GM21360 (cell line): ENCODE results near the gene ARHGEF40.
"Not testable (repeated sequence)": the region's sequence is repeated elsewhere in the genome, so short reads cannot be mapped to it uniquely, and the experiment has no call there.

Experiments used
- ATAC-seq: cut with Tn5 transposase; IDR thresholded peaks from one replicate; pipeline ENCODE4 v1.9.1; 2021; ENCODE audit warnings: mild to moderate bottlenecking, moderate library complexity; ENCODE audit not compliant: unreplicated experiment

ARHGEF40 gene

DNA sequence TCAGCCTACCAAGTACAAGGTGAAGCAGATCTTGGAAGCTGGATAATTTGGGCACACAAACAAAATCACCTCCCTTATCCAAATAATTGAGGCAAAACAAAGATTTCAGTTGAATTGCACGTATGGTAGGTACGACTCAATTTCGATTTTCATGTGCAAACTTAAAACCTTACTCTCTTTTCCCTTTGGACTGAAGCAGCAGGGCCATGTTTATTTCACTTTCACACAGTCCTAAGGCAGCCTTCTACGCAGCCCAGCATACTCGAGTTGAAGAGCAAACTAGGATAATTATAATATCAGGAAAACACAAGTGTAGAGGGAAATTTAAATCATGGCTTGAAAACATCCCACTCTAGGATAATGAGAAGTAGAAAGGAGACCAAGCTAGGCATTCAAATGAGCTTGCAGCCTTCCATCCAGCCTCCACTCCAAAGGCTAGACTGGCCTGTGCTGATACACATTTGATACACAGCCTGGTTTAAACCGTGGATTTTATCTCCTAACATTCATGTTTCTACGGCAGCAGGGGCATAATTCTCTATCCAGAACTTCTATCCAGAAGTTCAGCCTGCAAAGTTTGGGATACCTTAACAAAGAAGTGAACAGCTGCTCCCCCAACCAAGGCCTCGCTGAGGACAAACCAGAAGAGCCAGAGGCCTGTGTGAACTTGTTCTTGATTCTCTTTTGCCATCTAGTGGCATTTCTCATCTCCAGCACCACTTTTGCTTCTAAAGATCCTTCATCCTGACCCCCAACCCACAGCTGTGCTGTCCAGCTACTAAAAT, 30.3 kb upstream of the ARHGEF40 start:
- ATAC-seq = no peak

- ATAC-seq = no peak
Measured at GRCh38 chr14:21040370-21040925, 29.7 kb upstream of the ARHGEF40 start.

DNA sequence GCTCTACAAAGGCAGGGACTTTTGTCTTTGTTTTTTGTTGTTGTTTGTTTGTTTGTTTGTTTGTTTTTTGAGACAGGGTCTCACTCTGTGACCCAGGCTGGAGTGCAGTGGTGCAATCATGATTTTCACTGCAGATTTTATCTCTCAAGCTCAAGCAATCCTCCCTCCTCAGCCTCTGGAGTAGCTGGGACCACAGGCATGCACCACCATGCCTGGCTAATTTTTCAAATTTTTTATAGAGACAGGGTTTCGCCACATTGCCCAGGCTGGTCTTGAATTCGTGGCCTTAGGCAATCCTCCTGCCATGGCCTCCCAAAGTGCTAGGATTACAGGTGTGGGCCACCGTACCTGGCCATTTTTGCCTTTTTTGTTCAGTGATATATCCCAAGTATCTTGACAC, 29.2 kb upstream of the ARHGEF40 start:
- ATAC-seq = not testable (repeated sequence)

DNA sequence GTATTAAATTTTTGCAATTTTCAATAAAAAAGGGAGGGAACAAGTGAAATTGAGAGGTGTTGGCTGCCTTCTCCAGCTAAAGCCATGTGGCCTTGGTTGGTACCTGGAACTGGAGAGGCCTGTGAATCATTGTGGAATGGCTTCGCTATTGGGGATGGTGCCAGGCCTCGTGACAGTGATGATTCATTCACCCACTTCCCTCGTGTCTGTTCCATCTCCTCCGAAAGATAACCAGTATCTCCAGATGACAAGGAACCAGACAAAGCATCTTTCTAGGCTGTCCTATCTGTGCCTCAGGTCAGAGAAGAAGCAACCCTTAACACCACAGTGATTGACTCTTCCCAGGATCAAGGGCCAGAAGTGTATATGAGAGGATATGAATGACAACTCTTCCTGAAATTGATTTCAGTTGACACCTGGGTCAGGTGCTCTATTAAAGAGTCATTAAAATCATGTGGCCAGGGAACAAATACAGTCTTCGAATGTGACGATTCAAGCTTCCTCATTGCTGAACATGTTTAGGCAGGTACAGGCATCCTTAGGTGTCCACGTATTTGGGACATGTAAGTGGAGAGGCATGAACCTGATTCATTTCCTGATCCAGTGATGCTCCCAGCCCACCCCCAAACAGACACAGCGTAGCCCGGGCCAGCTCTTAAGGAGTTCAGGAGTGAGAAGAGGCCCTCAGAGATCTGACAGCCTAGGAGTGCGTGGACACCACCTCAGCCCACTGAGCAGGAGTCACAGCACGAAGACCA, 28.2 kb upstream of the ARHGEF40 start, which contains the start of gene RNASE7:
Gene RNASE7, plus strand, starts transcription at position 687 of the 758 bp plus-strand sequence. CDS start 631 bp downstream, outside the sequence.
- ATAC-seq = no peak

DNA sequence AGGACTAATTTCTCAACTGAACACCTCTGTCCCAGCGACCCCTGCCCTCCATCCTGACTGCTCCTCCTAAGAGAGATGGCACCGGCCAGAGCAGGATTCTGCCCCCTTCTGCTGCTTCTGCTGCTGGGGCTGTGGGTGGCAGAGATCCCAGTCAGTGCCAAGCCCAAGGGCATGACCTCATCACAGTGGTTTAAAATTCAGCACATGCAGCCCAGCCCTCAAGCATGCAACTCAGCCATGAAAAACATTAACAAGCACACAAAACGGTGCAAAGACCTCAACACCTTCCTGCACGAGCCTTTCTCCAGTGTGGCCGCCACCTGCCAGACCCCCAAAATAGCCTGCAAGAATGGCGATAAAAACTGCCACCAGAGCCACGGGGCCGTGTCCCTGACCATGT, 27.2 kb upstream of the ARHGEF40 start:
- ATAC-seq = no peak

GRCh38 chr14:21043387-21043973, 26.6 kb upstream of the ARHGEF40 start:
- no peak for ATAC-seq

DNA sequence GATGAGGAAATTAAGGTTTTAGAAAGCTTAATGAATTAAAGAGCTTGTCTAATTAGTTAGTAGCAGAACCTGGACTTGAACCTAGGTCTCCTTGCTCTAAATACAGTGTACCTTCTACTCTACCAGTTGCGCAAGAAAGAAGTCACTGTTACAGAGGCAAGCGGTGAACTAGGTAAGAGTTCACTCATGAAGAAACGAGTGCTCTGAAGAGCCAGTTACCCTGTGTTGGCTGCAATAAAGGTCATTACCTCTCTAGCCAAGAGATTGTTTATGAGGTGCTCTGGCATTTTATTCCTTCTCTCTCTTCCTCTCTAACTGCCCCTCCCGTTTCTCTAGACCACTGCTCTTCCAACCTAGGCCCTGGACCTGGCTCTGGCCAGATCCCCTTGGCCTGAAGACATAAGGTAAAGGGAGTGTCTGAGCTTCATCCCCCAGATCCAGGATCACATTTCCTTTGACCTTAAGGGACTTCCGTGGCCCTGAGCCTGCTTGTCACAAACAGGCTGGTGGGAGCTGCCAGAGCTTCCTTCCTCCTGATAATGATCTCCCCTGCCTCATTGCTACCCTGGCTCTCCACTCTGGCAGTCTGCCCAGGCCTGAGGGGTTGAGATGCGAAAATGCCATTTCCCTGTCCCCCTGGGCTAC, 26.0 kb upstream of the ARHGEF40 start:
- ATAC-seq = no peak

DNA sequence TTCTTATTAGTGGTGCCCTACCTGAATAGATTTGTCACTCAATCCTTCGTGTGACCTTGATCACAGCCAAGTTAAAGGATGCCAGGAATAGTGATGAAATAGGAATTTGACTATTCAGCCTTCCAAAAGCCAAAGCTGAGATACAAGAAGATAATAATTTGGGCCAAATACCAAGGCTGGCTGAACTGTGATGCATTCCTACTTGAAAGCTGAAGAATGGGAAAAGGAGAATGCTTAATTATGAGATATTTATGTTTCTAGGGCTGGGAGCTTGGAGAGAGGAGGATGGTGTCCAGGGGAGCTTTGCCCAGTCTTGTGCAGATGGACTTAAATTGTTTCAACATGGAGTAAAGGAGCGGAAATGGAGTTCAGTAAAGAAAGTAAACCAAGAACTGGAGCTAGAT, 22.7 kb upstream of the ARHGEF40 start:
- ATAC-seq = no peak

DNA sequence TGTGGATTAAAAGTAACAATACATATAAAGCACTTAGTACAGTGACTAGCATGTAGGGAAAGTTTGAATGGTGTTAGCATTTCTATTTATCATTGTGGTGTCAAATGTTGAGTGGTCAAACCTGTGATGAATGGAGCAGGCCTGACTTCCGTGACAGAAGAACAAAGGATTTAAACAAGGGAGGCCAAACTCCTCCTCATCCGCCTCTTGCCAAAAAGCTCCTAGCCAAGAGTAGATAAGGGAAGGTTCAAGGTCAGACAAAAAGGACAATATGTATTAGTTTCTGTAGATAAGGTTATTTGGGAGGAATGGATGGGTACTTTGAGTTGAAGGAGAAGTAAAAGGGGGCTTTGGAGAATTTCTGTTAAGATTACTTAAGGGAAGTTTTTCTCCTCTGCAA, 21.5 kb upstream of the ARHGEF40 start:
- no peak for ATAC-seq

GRCh38 chr14:21049271-21049673, 20.8 kb upstream of the ARHGEF40 start:
- no peak for ATAC-seq

- ATAC-seq = no peak
Measured at GRCh38 chr14:21050597-21050996, 19.5 kb upstream of the ARHGEF40 start.

- ATAC-seq = no peak
Measured at GRCh38 chr14:21053184-21054122, 16.7 kb upstream of the ARHGEF40 start.

- no peak for ATAC-seq
Measured at GRCh38 chr14:21054123-21054767, 15.9 kb upstream of the ARHGEF40 start.

DNA sequence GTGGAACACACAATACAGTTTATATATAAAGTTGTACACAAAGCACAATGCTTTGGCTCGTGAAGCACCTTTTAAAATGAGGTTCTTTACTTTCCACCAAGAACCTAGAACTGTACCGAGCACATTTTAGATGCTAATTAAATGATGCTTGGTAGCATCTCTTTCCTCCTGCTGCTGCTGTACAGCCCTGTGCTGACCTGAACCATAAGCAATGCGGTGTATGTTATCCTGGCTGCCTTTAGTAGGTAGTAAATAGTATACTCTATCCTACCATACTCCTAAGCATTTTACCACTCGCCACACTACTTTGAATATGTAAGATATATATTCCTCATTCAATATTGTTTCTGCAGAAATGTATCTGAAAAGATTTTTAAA, 15.3 kb upstream of the ARHGEF40 start:
- ATAC-seq = no peak

GRCh38 chr14:21055432-21056117, 14.5 kb upstream of the ARHGEF40 start:
- no peak for ATAC-seq

DNA sequence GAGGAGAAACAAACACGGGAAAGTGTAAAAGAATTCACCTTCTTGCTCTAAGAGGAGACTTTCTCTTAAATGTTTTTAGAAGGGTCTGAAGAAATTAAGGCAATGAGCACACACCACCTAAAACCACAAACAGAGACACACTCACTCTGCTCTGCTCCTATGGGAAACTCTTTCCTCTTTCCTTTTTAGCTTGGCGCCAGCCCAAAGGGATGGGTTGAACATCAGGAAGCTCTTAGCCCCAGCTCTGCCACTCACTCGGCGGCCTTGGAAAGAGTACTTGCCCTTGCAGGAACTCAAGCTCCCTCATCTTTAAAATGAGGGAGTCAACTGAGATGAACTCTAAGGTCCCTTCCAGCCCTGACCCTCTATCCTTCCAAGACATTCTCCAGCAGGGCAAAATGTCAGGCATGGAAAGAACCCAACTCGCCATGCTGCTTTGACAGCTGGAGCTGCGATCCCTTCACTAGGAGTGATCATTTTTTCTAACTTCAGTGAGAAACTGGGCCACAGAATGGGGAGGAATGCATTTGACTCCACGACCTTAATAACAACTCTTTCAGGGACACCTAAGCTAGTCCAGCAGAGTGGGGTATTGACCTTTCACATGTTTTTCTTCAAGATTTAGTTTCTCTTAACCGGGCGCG, 13.5 kb upstream of the ARHGEF40 start:
- ATAC-seq = no peak

DNA sequence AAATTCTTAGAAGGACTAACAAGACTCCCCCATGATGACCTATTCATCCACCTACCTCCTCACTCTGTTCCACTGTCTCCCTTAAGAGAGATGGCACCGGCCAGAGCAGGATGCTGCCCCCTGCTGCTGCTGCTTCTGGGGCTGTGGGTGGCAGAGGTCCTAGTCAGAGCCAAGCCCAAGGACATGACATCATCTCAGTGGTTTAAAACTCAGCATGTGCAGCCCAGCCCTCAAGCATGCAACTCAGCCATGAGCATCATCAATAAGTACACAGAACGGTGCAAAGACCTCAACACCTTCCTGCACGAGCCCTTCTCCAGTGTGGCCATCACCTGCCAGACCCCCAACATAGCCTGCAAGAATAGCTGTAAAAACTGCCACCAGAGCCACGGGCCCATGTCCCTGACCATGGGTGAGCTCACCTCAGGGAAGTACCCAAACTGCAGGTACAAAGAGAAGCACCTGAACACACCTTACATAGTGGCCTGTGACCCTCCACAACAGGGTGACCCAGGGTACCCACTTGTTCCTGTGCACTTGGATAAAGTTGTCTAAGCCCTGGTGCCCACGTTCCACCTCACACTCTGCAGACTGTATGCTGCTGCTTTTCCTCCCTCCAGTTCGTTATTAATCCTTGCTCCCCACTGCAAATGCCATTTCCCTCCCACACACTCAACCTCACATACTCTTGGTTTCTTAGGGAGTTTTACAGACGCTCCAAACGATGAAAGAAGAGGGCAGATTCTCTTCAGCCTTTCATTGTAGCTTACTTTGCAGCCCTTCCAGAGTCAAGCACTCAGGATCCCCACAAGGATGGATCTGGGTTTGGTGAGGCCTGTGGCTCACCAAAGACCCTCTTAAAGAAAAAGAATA, 12.1 kb upstream of the ARHGEF40 start, which contains the start of gene RNASE8:
Gene RNASE8, plus strand, starts transcription at position 20 of the 873 bp plus-strand sequence. Its CDS starts 71 bp downstream, at position 91.
- ATAC-seq = no peak
